PC-9 (cell line): ENCODE data around the gene ADCY4. TPM values are rescaled to one million over a fixed set of nuclear protein-coding genes. Genes with fewer than 3 reads are reported as not detected.

Experiments
- BruUV-seq: library from RNA; stranded (reverse); fragments of 400-500 nt; replicated peaks from 2 replicates; lab custom pipeline; 2021; lab: Mats Ljungman, UMichigan
- CTCF ChIA-PET: fragments of 300-600 bp; sonication (Branson Sonifier 250); formaldehyde crosslinking; loops from one replicate; lab custom pipeline; 2022; ENCODE audit warnings: antibody characterized with exemption; lab: Charles Lee
- POLR2A ChIA-PET: fragments of 300-600 bp; sonication (Branson Sonifier 250); formaldehyde crosslinking; loops from one replicate; lab custom pipeline; 2022; ENCODE audit warnings: antibody characterized with exemption; ENCODE audit not compliant: unreplicated experiment; lab: Charles Lee
- DNase-seq, 2 experiments: peaks; one replicate each; pipeline versions ENCODE4 v3.0.0 to v3.0.0-alpha.2; 2015 to 2022; ENCODE audit warnings: mixed read lengths in 1 of 2
- H2AFZ ChIP-seq: fragments of 200-600 bp; sonication (generic); 2 replicates; pipeline ENCODE4 v1.8.1; 2017; ENCODE audit warnings: antibody characterized with exemption
- H3F3A ChIP-seq: fragments of 200-600 bp; sonication (generic); 2 replicates; pipeline ENCODE4 v1.8.1; 2017; ENCODE audit warnings: antibody characterized with exemption, mild to moderate bottlenecking, low read depth; ENCODE audit not compliant: insufficient read depth
- H3K27ac ChIP-seq: fragments of 200-600 bp; sonication (generic); 2 replicates; pipeline ENCODE4 v1.6.1; 2016; ENCODE audit warnings: mixed run types
- H3K27me3 ChIP-seq: fragments of 200-600 bp; sonication (generic); 2 replicates; pipeline ENCODE4 v1.6.1; 2016; ENCODE audit warnings: low read depth, mixed run types; ENCODE audit not compliant: insufficient read depth
- H3K36me3 ChIP-seq: fragments of 200-600 bp; sonication (generic); 2 replicates; pipeline ENCODE4 v1.6.1; 2016; ENCODE audit warnings: low read depth, mixed run types
- H3K4me1 ChIP-seq: fragments of 200-600 bp; sonication (generic); replicated peaks from 2 replicates; pipeline ENCODE4 v1.6.1; 2016; ENCODE audit warnings: mixed run types; ENCODE audit not compliant: insufficient read depth
- H3K4me2 ChIP-seq: fragments of 200-600 bp; sonication (generic); 2 replicates; pipeline ENCODE4 v1.6.1; 2017; ENCODE audit warnings: mixed run types
- H3K4me3 ChIP-seq: fragments of 200-600 bp; sonication (generic); 2 replicates; pipeline ENCODE4 v1.6.1; 2016; ENCODE audit warnings: mixed run types
- H3K79me2 ChIP-seq: fragments of 200-600 bp; sonication (generic); 2 replicates; pipeline ENCODE4 v1.6.1; 2017; ENCODE audit warnings: low read depth, mixed run types
- H3K9me2 ChIP-seq: fragments of 200-600 bp; sonication (generic); 2 replicates; pipeline ENCODE4 v1.8.1; 2017; ENCODE audit warnings: mild to moderate bottlenecking; ENCODE audit not compliant: insufficient read depth
- H3K9me3 ChIP-seq: fragments of 200-600 bp; sonication (generic); 2 replicates; pipeline ENCODE4 v1.8.1; 2016; ENCODE audit warnings: low read depth; ENCODE audit not compliant: insufficient read depth
- H4K20me1 ChIP-seq: fragments of 200-600 bp; sonication (generic); 2 replicates; pipeline ENCODE4 v1.8.1; 2017; ENCODE audit not compliant: insufficient read depth
- CTCF ChIP-seq: fragments of 200-600 bp; sonication (generic); conservative IDR thresholded peaks from 2 replicates; pipeline ENCODE4 v1.6.1; 2017; ENCODE audit warnings: mixed run types, antibody characterized with exemption, mild to moderate bottlenecking, moderate library complexity
- EZH2 ChIP-seq: fragments of 200-600 bp; sonication (generic); IDR thresholded peaks from 2 replicates; pipeline ENCODE4 v1.8.0; 2017; ENCODE audit warnings: antibody characterized with exemption, low read depth
- intact Hi-C: fragments of 100-400 bp; cut with micrococcal nuclease; formaldehyde crosslinking; loops from one replicate; pipeline ENCODE4 v1.10.0; 2022; ENCODE audit not compliant: unreplicated experiment
- total RNA-seq: library from RNA; stranded (reverse); gene quantifications from 2 replicates; pipeline ENCODE4 v1.2.3, GENCODE V29; 2021

Gene ADCY4
- total RNA-seq, 1 experiment from 2014 or later = 1.8 TPM

- intact Hi-C loops = no loop called here
- no peak for DNase-seq
- Histone ChIP-seq H3K36me3 (no peaks in the 10 kb centered on the region), H3K9me3 (no peaks in the 10 kb centered on the region), H3K27ac (no peak overlapping the region), H3K4me2 (no peak overlapping the region), H3K4me3 (no peak overlapping the region), H4K20me1 (no peaks in the 10 kb centered on the region), H3K9me2 (no peaks in the 10 kb centered on the region), H3F3A (no peaks in the 10 kb centered on the region), H3K27me3 (no peaks in the 10 kb centered on the region), H3K4me1 (no peaks in the 10 kb centered on the region), H3K79me2 (no peaks in the 10 kb centered on the region), H2AFZ (no peak overlapping the region)
- CTCF ChIA-PET = no interaction called here
- BruUV-seq = no TSS peak
- TF ChIP-seq EZH2 = no peak
- no peak for TF ChIP-seq CTCF
- POLR2A ChIA-PET = no interaction called here
Observed at GRCh38 chr14:24381363-24382063, 46.6 kb upstream of the ADCY4 start.

GRCh38 chr14:24379907-24380730 is 45.2 kb upstream of the ADCY4 start:
- POLR2A ChIA-PET = interaction anchor here (0.5 to 0.7 kb wide), 3 partner anchors 33 to 116 kb away, joined by 3 to 8 read pairs (median 3); no protein-coding TSS in a partner anchor
- H3K36me3 ChIP-seq = no peaks in the 10 kb centered on the region
- no peaks in the 10 kb centered on the region for H4K20me1 ChIP-seq
- no peak overlapping the region for H3K4me2 ChIP-seq
- TF ChIP-seq CTCF (no peak), EZH2 (no peak)
- intact Hi-C loops = no loop called here
- BruUV-seq = no TSS peak
- no peaks in the 10 kb centered on the region for H3K27me3 ChIP-seq
- H3K4me3 ChIP-seq = no peak overlapping the region
- no peak for DNase-seq
- no peaks in the 10 kb centered on the region for H3K9me2 ChIP-seq
- H3F3A ChIP-seq = no peaks in the 10 kb centered on the region
- H3K27ac ChIP-seq = no peak overlapping the region
- H2AFZ ChIP-seq = no peak overlapping the region
- no peaks in the 10 kb centered on the region for H3K9me3 ChIP-seq
- no peaks in the 10 kb centered on the region for H3K4me1 ChIP-seq
- CTCF ChIA-PET = no interaction called here
- no peaks in the 10 kb centered on the region for H3K79me2 ChIP-seq

GRCh38 chr14:24378981-24379906 is 44.4 kb upstream of the ADCY4 start:
- BruUV-seq = no TSS peak
- H3K27ac ChIP-seq = no peak overlapping the region
- ChIA-PET POLR2A (interaction anchor here (0.7 kb wide), 1 partner anchor 115 kb away, joined by 8 read pairs; no protein-coding TSS in a partner anchor), CTCF (interaction anchor here (0.5 kb wide), 1 partner anchor 31 kb away, joined by 4 read pairs; no protein-coding TSS in a partner anchor)
- no peaks in the 10 kb centered on the region for H3K9me2 ChIP-seq
- DNase-seq = no peak
- H3K9me3 ChIP-seq = no peaks in the 10 kb centered on the region
- no peak overlapping the region for H3K4me3 ChIP-seq
- H3K27me3 ChIP-seq = no peaks in the 10 kb centered on the region
- intact Hi-C loops = no loop called here
- no peaks in the 10 kb centered on the region for H3K79me2 ChIP-seq
- no peaks in the 10 kb centered on the region for H3K4me1 ChIP-seq
- H3F3A ChIP-seq = no peaks in the 10 kb centered on the region
- no peaks in the 10 kb centered on the region for H3K36me3 ChIP-seq
- no peak overlapping the region for H3K4me2 ChIP-seq
- TF ChIP-seq CTCF (no peak), EZH2 (no peak)
- H2AFZ ChIP-seq = no peak overlapping the region
- H4K20me1 ChIP-seq = no peaks in the 10 kb centered on the region
